ENCODE results near the gene KCNK10.

GRCh38 chr14:88196116-88196890, 126.8 kb downstream of the KCNK10 start:
- TF ChIP-seq CTCF (IDR thresholded peaks at IDR 0.05) (no peak), POLR2A (IDR thresholded peaks at IDR 0.05; ENCODE audit: low read length) (no peak), MAX (IDR thresholded peaks at IDR 0.05) (no peak), RAD21 (conservative IDR thresholded peaks at IDR 0.05 in 1 of 2, IDR thresholded peaks at IDR 0.05 in 1 of 2) (no peak), NR3C1 (IDR thresholded peaks at IDR 0.05) (no peak), EP300 (IDR thresholded peaks at IDR 0.05) (no peak), CBX8 (IDR thresholded peaks at IDR 0.05) (no peak), FOSB (CRISPR knock-in tag; IDR thresholded peaks at IDR 0.05) (no peak), ESRRA (IDR thresholded peaks at IDR 0.05; ENCODE audit: borderline replicate concordance, low read length) (no peak)
